Natural killer cell (primary cell): Measurements from ENCODE around the gene SCN7A. TPM values are rescaled to one million over a fixed set of nuclear protein-coding genes. Genes with fewer than 3 reads are reported as not detected.
"Not testable (repeated sequence)": the region's sequence is repeated elsewhere in the genome, so short reads cannot be mapped to it uniquely, and the experiment has no call there.

ENCODE experiments used
- ATAC-seq, 3 donors: fragments of 150-1000 bp in 2 of 3; fragments of 200-7000 bp in 1 of 3; cut with Tn5 transposase; 1 replicate in 1 of 3; 2 replicates in 2 of 3; pipeline ENCODE4 v1.10.0; 2021; ENCODE audit warnings: mild to moderate bottlenecking in 2 of 3, moderate library complexity in 2 of 3
- DNase-seq, 2 donors: peaks; one replicate each; pipeline versions ENCODE4 v3.0.0 to v3.0.0-alpha.2; 2013 to 2021; ENCODE audit warnings: mixed read lengths in 1 of 2
- H3K27ac ChIP-seq: one replicate; pipeline ENCODE4 v1.5.1; 2013; ENCODE audit warnings: mild to moderate bottlenecking, low read length
- H3K27me3 ChIP-seq: one replicate; pipeline ENCODE4 v1.6.1; 2013; ENCODE audit warnings: low read length; ENCODE audit not compliant: control insufficient read depth, insufficient read depth
- H3K36me3 ChIP-seq: one replicate; pipeline ENCODE4 v1.6.1; 2013; ENCODE audit warnings: low read length; ENCODE audit not compliant: control insufficient read depth, insufficient read depth
- H3K4me1 ChIP-seq: one replicate; pipeline ENCODE4 v1.6.1; 2013; ENCODE audit warnings: low read length; ENCODE audit not compliant: control insufficient read depth, insufficient read depth
- H3K4me3 ChIP-seq: one replicate; pipeline ENCODE4 v1.5.1; 2013; ENCODE audit warnings: low read length
- H3K9me3 ChIP-seq: one replicate; pipeline ENCODE4 v1.6.1; 2013; ENCODE audit warnings: low read length; ENCODE audit not compliant: control insufficient read depth, insufficient read depth
- H3K27ac Mint-ChIP-seq, 2 donors: one replicate each; pipeline ENCODE4 v1.8.0; 2022; ENCODE audit warnings: mild to moderate bottlenecking in 2 of 2, mixed read lengths in 2 of 2, moderate library complexity in 1 of 2
- H3K27me3 Mint-ChIP-seq, 2 donors: one replicate each; pipeline ENCODE4 v1.8.0; 2022; ENCODE audit warnings: low read depth in 2 of 2, mixed read lengths in 2 of 2
- H3K36me3 Mint-ChIP-seq: one replicate; pipeline ENCODE4 v1.8.0; 2022; ENCODE audit warnings: mixed read lengths
- H3K4me1 Mint-ChIP-seq, 2 donors: one replicate each; pipeline ENCODE4 v1.8.0; 2022; ENCODE audit warnings: mixed read lengths in 2 of 2
- H3K4me3 Mint-ChIP-seq: one replicate; pipeline ENCODE4 v1.8.0; 2022; ENCODE audit warnings: mild to moderate bottlenecking, moderate library complexity, mixed read lengths
- H3K9me3 Mint-ChIP-seq, 2 donors: one replicate each; pipeline ENCODE4 v1.8.0; 2022; ENCODE audit warnings: mixed read lengths in 2 of 2
- WGBS: methylation state at CpG from one replicate; pipeline ENCODE4 v1.1.7; 2013; ENCODE audit warnings: missing lambda C conversion rate; ENCODE audit not compliant: insufficient coverage; 5-methylcytosine and 5-hydroxymethylcytosine counted together
- intact Hi-C: fragments of 100-400 bp; cut with micrococcal nuclease; formaldehyde crosslinking; loops from one replicate; pipeline ENCODE4 v1.14.2; 2022
- total RNA-seq, 4 donors: library from RNA; stranded (reverse); fragments of 120-200 nt in 1 of 4; gene quantifications; one replicate each; pipeline versions ENCODE4 v1.2.3 to v1.2.4, GENCODE V29; 2013 to 2022
- TF ChIP-seq, protein P1 (sequence below): fragments of 200-600 bp; IDR thresholded peaks from one replicate; pipeline ENCODE4 v1.8.0; 2022; ENCODE audit warnings: antibody characterized with exemption

SCN7A gene
- total RNA-seq, 3 donors from 2014 or later (not counting 1 experiment from before 2014, with no cell fraction given), result not detected

DNA sequence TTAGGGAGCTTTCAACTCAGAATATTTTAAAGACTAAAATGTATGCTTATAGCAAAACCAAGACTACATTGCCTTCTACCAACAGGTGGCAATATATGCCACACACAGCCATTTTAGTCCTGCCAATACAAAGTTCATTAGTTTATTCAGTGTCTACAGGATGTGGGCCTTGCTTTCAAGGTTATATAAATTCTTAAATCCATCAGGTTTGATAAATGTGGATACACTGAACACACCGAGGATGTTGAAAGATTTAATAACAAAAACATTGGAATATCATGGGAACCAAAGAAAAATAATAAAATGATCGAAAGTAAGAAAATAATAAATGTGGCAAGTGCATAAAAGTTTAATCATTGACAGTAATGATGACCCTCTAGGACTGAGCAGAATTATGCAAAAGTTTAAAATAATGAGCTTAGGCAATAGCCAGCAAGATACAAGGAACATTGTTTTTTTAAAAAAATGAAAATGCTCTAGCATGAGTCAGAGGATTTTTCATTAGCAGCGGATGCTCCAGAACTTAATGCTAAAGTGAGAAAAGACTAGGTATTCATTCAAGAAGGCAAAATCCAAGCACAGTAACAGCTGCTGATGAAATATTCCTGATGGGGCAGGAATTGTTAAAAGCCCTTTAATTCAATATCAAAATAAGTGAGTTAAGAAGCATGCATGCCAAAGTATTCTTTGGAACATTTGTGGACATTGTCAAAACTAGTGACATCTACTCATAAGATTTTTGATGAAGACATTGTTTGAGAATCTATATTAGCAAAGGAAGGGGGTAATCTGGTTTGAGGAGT is 132.5 kb downstream of the SCN7A start:
- H3K4me1 Mint-ChIP-seq, result no peaks in the 10 kb centered on the region
- ATAC-seq (no peak), DNase-seq (no peak)
- no peaks in the 10 kb centered on the region for H3K27me3 ChIP-seq
- no peak overlapping the region for H3K4me3 ChIP-seq
- no peaks in the 10 kb centered on the region for H3K4me1 ChIP-seq
- WGBS, result 71% methylated on average over 3 of the region's 3 CpGs
- H3K36me3 ChIP-seq, result no peaks in the 10 kb centered on the region
- no peak overlapping the region for H3K4me3 Mint-ChIP-seq
- no peaks in the 10 kb centered on the region for H3K27me3 Mint-ChIP-seq
- H3K27ac ChIP-seq, result no peak overlapping the region
- intact Hi-C loops, result no loop called here
- no peaks in the 10 kb centered on the region for H3K9me3 ChIP-seq
- no peak overlapping the region for H3K27ac Mint-ChIP-seq
- no peaks in the 10 kb centered on the region for H3K36me3 Mint-ChIP-seq
- TF ChIP-seq, protein P1, sequence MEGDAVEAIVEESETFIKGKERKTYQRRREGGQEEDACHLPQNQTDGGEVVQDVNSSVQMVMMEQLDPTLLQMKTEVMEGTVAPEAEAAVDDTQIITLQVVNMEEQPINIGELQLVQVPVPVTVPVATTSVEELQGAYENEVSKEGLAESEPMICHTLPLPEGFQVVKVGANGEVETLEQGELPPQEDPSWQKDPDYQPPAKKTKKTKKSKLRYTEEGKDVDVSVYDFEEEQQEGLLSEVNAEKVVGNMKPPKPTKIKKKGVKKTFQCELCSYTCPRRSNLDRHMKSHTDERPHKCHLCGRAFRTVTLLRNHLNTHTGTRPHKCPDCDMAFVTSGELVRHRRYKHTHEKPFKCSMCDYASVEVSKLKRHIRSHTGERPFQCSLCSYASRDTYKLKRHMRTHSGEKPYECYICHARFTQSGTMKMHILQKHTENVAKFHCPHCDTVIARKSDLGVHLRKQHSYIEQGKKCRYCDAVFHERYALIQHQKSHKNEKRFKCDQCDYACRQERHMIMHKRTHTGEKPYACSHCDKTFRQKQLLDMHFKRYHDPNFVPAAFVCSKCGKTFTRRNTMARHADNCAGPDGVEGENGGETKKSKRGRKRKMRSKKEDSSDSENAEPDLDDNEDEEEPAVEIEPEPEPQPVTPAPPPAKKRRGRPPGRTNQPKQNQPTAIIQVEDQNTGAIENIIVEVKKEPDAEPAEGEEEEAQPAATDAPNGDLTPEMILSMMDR, result no peak
- no peaks in the 10 kb centered on the region for H3K9me3 Mint-ChIP-seq

DNA sequence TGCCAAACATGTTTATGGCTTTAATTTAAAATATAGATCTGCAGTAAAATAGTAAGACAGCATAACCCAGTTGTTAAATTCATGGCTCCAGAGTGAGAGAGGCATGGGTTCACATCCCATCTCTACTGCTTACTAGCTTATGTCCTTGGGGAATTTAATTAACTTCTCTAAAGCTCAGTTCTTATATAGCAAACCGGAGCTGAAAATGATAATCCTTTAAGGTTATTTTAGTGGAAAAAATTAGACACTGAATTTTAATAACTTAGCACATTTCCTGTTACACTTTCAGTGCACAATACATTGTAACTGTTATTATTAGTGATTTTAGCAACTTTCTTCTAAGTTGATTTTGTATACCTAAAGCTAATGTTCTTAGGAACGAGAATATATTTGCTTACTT is 133.1 kb downstream of the SCN7A start:
- no peak overlapping the region for H3K27ac Mint-ChIP-seq
- WGBS, result no CpG with 5 or more reads among the region's 2 CpGs
- no peak overlapping the region for H3K4me3 Mint-ChIP-seq
- H3K4me1 Mint-ChIP-seq, result no peaks in the 10 kb centered on the region
- no peak overlapping the region for H3K27ac ChIP-seq
- H3K4me3 ChIP-seq, result no peak overlapping the region
- no peaks in the 10 kb centered on the region for H3K9me3 ChIP-seq
- DNase-seq (no peak), ATAC-seq (no peak)
- no peaks in the 10 kb centered on the region for H3K27me3 ChIP-seq
- no peaks in the 10 kb centered on the region for H3K36me3 Mint-ChIP-seq
- H3K4me1 ChIP-seq, result no peaks in the 10 kb centered on the region
- no peaks in the 10 kb centered on the region for H3K27me3 Mint-ChIP-seq
- TF ChIP-seq, protein P1, result no peak
- H3K36me3 ChIP-seq, result no peaks in the 10 kb centered on the region
- H3K9me3 Mint-ChIP-seq, result no peaks in the 10 kb centered on the region
- intact Hi-C loops, result no loop called here

DNA sequence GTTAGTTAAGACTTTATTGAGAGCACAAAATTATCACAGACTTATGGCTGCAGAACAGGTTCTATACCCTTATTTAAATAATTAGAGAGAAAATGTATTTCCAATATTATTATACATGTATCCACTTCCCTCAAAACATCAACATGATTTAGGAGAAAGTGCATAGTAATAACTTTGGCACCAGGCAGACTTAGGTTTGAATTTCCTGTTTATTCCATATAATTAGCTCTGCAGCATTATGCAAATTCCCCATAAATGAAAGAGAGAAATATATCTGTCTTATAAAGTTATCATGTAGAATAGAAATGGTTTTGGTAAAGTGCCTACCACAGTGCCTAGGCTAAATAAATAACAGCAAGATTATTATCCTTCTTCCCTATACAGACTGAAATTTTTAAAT is 133.6 kb downstream of the SCN7A start:
- TF ChIP-seq, protein P1, result no peak
- intact Hi-C loops, result no loop called here
- H3K4me3 Mint-ChIP-seq, result no peak overlapping the region

DNA sequence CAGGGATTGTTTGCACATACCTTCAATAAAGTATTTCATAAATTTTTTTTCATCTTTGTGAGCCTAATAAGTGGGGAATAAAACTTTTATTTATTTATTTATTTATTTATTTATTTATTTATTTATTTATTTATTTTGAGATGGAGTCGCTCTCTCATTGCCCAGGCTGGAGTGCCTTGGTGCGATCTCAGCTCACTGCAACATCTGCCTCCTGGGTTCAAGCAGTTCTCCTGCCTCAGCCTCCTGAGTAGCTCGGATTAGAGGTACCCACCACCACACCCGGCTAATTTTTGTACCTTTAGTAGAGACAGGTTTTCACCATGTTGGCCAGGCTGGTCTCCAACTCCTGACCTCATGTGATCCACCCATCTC is 136.1 kb downstream of the SCN7A start:
- 89% methylated on average over 4 of the region's 4 CpGs for WGBS
- H3K27ac Mint-ChIP-seq, H3K9me3 Mint-ChIP-seq, H3K4me3 Mint-ChIP-seq, H3K27me3 ChIP-seq, H3K4me1 ChIP-seq, H3K36me3 ChIP-seq, H3K9me3 ChIP-seq, H3K27ac ChIP-seq, H3K27me3 Mint-ChIP-seq, intact Hi-C loops, H3K4me3 ChIP-seq, H3K36me3 Mint-ChIP-seq, DNase-seq, H3K4me1 Mint-ChIP-seq, ATAC-seq: not testable (repeated sequence)

More for the DNA sequence above, 133.6 kb downstream of the SCN7A start:
- H3K4me3 ChIP-seq, result no peak overlapping the region
- no peaks in the 10 kb centered on the region for H3K4me1 Mint-ChIP-seq
- DNase-seq (no peak), ATAC-seq (no peak)
- H3K4me1 ChIP-seq, result no peaks in the 10 kb centered on the region
- H3K27me3 Mint-ChIP-seq, result no peaks in the 10 kb centered on the region
- no peaks in the 10 kb centered on the region for H3K36me3 Mint-ChIP-seq
- H3K27me3 ChIP-seq, result no peaks in the 10 kb centered on the region
- H3K27ac ChIP-seq, result no peak overlapping the region
- H3K27ac Mint-ChIP-seq, result no peak overlapping the region
- no peaks in the 10 kb centered on the region for H3K9me3 Mint-ChIP-seq
- H3K9me3 ChIP-seq, result no peaks in the 10 kb centered on the region
- no peaks in the 10 kb centered on the region for H3K36me3 ChIP-seq
